Measurements from ENCODE around the gene WEE1.
A peak's percentile ranks its signal among the peaks of the same experiment; 100 is the strongest.

The WEE1 gene

DNA sequence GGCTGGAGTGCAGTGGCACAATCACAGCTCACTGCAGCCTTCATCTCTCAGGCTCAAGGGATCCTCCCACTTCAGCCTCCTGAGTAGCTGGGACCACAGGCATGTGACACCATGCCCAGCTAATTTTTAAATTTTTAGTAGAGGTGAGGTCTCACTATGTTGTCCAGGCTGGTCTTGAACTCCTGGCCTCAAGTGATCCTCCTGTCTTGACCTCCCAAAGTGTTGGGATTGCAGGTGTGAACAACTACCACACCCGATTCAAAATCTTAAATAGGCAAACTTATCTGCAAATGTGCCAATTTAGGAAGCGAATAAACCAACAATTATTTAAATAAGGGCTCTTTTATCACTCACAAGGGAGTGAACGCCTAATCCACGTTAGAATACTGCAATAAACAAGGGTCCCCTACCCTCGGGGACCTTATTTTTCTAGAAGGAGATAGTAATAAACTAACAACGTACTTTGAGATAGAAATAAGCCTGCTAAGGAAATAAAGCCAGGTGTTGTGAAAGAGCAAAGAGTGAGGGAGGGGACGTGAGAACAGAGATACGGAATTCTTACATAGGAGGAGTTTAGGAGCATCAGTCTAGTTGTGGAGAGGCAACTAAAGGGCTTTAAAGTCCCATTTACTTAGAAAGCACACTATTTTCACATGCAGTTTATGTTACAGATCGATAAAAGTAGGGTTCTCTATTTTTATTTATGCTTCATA lies 3.0 kb upstream of the WEE1 start:
- DNase-seq (ENCODE audit: low read depth), result no peak
- no peak overlapping the region for H3K4me3 ChIP-seq (ENCODE audit: control insufficient read depth, low read depth, low read length)
- TF ChIP-seq, protein P1, sequence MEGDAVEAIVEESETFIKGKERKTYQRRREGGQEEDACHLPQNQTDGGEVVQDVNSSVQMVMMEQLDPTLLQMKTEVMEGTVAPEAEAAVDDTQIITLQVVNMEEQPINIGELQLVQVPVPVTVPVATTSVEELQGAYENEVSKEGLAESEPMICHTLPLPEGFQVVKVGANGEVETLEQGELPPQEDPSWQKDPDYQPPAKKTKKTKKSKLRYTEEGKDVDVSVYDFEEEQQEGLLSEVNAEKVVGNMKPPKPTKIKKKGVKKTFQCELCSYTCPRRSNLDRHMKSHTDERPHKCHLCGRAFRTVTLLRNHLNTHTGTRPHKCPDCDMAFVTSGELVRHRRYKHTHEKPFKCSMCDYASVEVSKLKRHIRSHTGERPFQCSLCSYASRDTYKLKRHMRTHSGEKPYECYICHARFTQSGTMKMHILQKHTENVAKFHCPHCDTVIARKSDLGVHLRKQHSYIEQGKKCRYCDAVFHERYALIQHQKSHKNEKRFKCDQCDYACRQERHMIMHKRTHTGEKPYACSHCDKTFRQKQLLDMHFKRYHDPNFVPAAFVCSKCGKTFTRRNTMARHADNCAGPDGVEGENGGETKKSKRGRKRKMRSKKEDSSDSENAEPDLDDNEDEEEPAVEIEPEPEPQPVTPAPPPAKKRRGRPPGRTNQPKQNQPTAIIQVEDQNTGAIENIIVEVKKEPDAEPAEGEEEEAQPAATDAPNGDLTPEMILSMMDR (IDR thresholded peaks at IDR 0.05; ENCODE audit: control insufficient read depth, insufficient read depth, low read depth, low read length, missing control alignments), result no peak

DNA sequence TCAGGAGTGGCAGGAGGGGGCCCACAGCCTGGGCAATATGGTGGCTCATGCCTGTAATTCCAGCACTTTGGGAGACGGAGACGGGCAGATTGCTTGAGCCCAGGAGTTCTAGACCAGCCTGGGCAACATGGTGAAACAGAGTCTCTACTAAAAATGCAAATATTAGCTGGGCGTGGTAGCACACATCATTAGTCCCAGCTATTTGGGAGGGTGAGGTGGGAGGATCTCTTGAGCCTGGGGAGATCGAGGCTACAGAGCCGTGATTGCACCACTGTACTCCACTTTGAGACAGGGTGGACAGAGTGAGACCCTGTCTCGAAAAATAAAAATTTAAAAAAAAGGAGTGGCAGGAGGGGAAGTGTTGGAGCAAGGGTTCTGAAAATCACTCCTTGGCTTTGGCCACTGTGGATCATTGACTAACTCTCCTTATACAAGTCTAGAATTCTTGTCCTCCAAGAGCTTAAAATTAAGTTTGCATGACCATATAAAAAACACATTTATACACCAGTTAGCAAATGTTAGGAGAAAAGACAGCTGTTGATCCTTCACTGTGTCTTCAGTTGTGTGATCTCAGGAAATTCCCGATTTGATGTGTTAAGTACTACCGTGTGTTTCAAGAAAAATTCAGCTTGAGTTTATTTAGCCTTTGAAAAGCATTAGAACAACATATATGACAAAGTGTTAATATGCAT lies 2.3 kb upstream of the WEE1 start:
- DNase-seq (ENCODE audit: low read depth), result no peak
- TF ChIP-seq, protein P1 (IDR thresholded peaks at IDR 0.05; ENCODE audit: control insufficient read depth, insufficient read depth, low read depth, low read length, missing control alignments), result no peak
- no peak overlapping the region for H3K4me3 ChIP-seq (ENCODE audit: control insufficient read depth, low read depth, low read length)

DNA sequence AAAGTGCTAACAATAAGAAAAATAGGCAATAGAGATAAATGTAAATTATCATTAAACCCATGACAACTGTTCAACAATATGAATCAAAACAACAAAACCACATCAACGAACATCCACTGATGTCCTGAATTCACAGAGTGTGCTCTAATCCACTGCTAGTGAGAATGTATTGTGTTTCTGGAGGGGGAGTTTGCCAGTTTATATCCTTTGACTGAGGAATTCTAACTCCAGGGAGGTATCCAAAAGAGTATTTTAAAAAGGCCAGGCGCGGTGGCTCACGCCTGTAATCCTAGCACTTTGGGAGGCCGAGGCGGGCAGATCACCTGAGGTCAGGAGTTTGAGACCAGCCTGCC lies 1.7 kb upstream of the WEE1 start:
- TF ChIP-seq, protein P1 (IDR thresholded peaks at IDR 0.05; ENCODE audit: control insufficient read depth, insufficient read depth, low read depth, low read length, missing control alignments), result no peak
- no peak overlapping the region for H3K4me3 ChIP-seq (ENCODE audit: control insufficient read depth, low read depth, low read length)
- DNase-seq (ENCODE audit: low read depth), result no peak

DNA sequence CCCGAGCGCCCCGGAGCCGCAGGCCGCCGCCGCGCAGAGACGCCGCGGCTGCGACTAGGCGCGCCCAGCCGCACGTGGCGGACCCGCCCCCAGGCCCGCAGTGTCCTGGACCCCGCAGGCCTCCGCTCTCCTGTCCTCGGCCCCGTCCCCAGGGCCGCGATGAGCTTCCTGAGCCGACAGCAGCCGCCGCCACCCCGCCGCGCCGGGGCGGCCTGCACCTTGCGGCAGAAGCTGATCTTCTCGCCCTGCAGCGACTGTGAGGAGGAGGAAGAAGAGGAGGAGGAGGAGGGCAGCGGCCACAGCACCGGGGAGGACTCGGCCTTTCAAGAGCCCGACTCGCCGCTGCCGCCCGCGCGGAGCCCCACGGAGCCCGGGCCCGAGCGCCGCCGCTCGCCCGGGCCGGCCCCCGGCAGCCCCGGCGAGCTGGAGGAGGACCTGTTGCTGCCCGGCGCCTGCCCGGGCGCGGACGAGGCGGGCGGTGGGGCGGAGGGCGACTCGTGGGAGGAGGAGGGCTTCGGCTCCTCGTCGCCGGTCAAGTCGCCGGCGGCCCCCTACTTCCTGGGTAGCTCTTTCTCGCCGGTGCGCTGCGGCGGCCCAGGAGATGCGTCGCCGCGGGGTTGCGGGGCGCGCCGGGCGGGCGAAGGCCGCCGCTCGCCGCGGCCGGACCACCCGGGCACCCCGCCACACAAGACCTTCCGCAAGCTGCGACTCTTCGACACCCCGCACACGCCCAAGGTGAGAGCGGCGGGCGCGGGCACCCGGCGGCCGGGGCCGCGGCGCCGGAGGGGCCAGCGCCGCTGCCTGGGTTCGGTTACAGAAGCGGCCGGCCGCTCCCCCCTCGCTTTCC lies 528 bp downstream of the WEE1 start:
- TF ChIP-seq, protein P1 (IDR thresholded peaks at IDR 0.05; ENCODE audit: control insufficient read depth, insufficient read depth, low read depth, low read length, missing control alignments), result no peak
- H3K4me3 ChIP-seq (ENCODE audit: control insufficient read depth, low read depth, low read length), result peak overlapping the region; percentile 71
- DNase-seq (ENCODE audit: low read depth), result no peak

DNA sequence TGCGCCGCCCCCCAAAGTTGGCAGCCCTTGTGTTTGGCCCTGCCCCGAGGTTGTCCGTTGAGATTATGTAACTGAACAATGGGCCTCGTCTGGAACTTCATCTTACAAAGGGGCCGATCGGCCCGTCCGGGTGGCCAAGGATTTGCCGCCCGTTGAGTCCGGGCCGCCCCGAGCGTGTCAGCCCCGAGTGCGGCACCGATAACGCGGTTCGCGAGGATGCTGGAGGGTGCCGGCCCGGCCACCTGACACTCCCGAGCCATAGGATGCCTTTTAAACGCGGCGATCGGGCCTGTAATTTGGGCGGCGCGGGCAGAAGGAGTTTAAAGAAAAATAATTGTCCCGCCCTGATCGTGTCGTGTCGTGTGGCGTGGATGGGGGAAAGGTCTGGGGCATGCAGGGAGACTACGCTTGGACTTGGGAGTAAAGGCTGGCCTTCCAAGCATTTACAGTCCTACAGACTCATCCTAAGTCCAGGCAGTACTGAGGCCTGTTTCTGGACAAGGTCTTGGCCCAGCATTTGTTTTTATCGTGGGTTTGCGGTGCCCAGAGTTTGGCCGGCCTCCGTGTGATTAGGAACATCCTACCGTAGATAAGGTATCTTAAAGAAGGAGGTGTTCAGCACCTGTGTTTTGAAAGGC lies 1.3 kb downstream of the WEE1 start:
- H3K4me3 ChIP-seq (ENCODE audit: control insufficient read depth, low read depth, low read length), result peak overlapping the region; percentile 71
- TF ChIP-seq, protein P1 (IDR thresholded peaks at IDR 0.05; ENCODE audit: control insufficient read depth, insufficient read depth, low read depth, low read length, missing control alignments), result no peak
- DNase-seq (ENCODE audit: low read depth), result no peak

All from AG09309 (cell line).